ENCODE results near the gene COPS4.

DNA sequence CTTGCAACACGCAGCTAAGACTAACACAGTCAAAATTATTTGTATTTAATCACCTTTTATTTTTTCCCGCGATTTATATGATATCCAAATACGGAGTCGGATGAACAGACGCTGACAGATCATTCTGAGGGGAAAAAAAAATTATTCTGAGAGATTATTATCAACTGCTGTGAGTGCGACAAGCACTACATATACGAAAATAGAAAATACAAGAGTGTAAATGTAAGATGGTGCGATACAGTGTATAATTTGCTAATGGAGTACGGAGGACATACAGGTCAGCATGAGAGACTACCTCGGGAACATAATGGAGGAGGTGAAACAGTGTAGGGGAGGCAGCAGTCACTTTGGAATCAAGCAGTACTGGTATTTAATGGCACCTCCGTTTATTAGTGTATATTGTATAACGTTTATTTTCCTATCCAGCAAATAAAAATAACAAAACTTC, 21.5 kb upstream of the COPS4 start:
- no peak for TF ChIP-seq CTCF (IDR thresholded peaks at IDR 0.05)
- no peak for TF ChIP-seq POLR2A (IDR thresholded peaks at IDR 0.05)

Measured in Peyer's patch (tissue), 4 donors.